Measurements from ENCODE around the gene NBAS. TPM values are rescaled to one million over a fixed set of nuclear protein-coding genes. Genes with fewer than 3 reads are reported as not detected.
"Not testable (repeated sequence)": the region's sequence is repeated elsewhere in the genome, so short reads cannot be mapped to it uniquely, and the experiment has no call there.

Gene NBAS
- total RNA-seq, 1 experiment from 2014 or later, result 35.5 TPM

DNA sequence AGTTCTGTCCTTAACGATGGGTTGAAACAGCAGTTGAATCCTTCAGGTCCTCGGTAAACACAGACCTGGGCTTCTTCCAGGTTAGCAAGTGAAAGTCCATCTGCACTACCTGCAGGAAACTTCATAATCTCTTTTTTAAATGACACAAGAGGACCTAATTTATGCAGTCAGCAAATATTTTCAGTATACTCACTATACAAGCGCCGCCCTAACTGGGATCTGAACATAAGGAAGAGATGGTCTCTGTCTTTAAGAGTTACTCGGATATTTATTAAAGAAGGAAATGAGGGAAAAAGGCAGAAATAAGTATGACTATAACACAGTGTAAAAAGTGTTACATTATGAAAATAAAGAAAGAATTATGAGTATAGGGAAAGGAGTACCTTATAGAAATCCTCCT is 103.3 kb downstream of the NBAS start:
- H3K36me3 ChIP-seq (replicated peaks; ENCODE audit: control insufficient read depth, insufficient read depth, low read length), result no peaks in the 10 kb centered on the region; the same call in 1 of the 2 replicates
- H3K4me3 ChIP-seq (ENCODE audit: insufficient read depth, low read depth, low read length), result no peak overlapping the region
- H3K27me3 ChIP-seq (ENCODE audit: control insufficient read depth, insufficient read depth, low read length), result no peaks in the 10 kb centered on the region
- no peak for DNase-seq

GRCh38 chr2:15456352-15456751 is 104.8 kb downstream of the NBAS start:
- no peak for DNase-seq
- H3K36me3 ChIP-seq (replicated peaks; ENCODE audit: control insufficient read depth, insufficient read depth, low read length), result no peaks in the 10 kb centered on the region; the same call in 1 of the 2 replicates

DNA sequence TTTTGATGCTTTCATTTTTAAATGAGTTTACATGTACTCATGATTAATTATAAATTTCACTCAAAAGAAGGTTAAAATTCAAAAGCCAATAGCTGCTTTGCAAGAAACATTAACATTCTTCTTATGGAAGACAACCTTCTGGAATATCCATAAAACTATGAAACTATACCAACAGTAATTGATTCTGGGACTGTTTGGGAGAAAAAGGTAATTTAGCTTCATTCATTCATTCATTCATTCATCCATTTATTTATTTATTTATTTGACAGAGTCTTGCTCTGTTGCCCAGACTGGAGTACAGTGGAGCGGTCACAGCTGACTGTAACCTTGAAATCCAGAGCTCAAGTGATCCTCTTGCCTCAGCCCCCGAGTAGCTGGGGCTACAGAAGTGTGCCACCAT is 110.3 kb downstream of the NBAS start:
- Histone ChIP-seq H3K36me3 (replicated peaks; ENCODE audit: control insufficient read depth, insufficient read depth, low read length) (no peaks in the 10 kb centered on the region), H3K4me3 (ENCODE audit: insufficient read depth, low read depth, low read length) (no peak overlapping the region), H3K27me3 (ENCODE audit: control insufficient read depth, insufficient read depth, low read length) (no peaks in the 10 kb centered on the region)
- DNase-seq, result no peak

More at GRCh38 chr2:15456352-15456751, 104.8 kb downstream of the NBAS start:
- Histone ChIP-seq H3K27me3 (ENCODE audit: control insufficient read depth, insufficient read depth, low read length) (no peaks in the 10 kb centered on the region), H3K4me3 (ENCODE audit: insufficient read depth, low read depth, low read length) (no peak overlapping the region)

- DNase-seq, result peak; percentile 22
- no peak overlapping the region for H3K4me3 ChIP-seq (ENCODE audit: insufficient read depth, low read depth, low read length)
- H3K36me3 ChIP-seq (replicated peaks; ENCODE audit: control insufficient read depth, insufficient read depth, low read length), result no peaks in the 10 kb centered on the region
- no peaks in the 10 kb centered on the region for H3K27me3 ChIP-seq (ENCODE audit: control insufficient read depth, insufficient read depth, low read length)
Measured at GRCh38 chr2:15449556-15450236, 111.4 kb downstream of the NBAS start.

GRCh38 chr2:15448250-15448839 is 112.8 kb downstream of the NBAS start:
- H3K4me3 ChIP-seq (ENCODE audit: insufficient read depth, low read depth, low read length), result no peak overlapping the region
- DNase-seq, result no peak

GRCh38 chr2:15447381-15447780 is 113.8 kb downstream of the NBAS start:
- no peaks in the 10 kb centered on the region for H3K36me3 ChIP-seq (replicated peaks; ENCODE audit: control insufficient read depth, insufficient read depth, low read length)
- DNase-seq, result no peak
- no peaks in the 10 kb centered on the region for H3K27me3 ChIP-seq (ENCODE audit: control insufficient read depth, insufficient read depth, low read length)
- no peak overlapping the region for H3K4me3 ChIP-seq (ENCODE audit: insufficient read depth, low read depth, low read length)

More at GRCh38 chr2:15448250-15448839, 112.8 kb downstream of the NBAS start:
- Histone ChIP-seq H3K27me3 (ENCODE audit: control insufficient read depth, insufficient read depth, low read length) (no peaks in the 10 kb centered on the region), H3K36me3 (replicated peaks; ENCODE audit: control insufficient read depth, insufficient read depth, low read length) (no peaks in the 10 kb centered on the region)

DNA sequence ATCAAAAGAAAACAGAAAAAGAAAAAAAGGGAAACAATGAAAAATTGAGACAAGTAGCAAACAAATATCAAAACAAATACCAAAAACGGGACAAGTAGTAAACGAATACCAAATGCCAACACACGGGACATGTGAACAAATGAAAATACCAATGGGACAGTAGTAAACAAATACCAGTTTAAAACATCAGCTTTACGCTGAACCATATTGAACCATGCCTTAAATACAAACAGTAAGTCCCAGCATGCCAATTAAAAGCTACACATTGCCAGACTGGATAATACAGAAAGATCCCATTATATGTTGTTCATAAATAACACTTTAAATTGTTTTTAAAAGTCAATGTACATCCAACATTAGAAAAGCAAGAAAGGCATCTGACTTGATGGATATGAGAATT is 114.2 kb downstream of the NBAS start:
- DNase-seq, result no peak
- Histone ChIP-seq H3K27me3 (ENCODE audit: control insufficient read depth, insufficient read depth, low read length) (no peaks in the 10 kb centered on the region), H3K36me3 (replicated peaks; ENCODE audit: control insufficient read depth, insufficient read depth, low read length) (no peaks in the 10 kb centered on the region), H3K4me3 (ENCODE audit: insufficient read depth, low read depth, low read length) (no peak overlapping the region)

DNA sequence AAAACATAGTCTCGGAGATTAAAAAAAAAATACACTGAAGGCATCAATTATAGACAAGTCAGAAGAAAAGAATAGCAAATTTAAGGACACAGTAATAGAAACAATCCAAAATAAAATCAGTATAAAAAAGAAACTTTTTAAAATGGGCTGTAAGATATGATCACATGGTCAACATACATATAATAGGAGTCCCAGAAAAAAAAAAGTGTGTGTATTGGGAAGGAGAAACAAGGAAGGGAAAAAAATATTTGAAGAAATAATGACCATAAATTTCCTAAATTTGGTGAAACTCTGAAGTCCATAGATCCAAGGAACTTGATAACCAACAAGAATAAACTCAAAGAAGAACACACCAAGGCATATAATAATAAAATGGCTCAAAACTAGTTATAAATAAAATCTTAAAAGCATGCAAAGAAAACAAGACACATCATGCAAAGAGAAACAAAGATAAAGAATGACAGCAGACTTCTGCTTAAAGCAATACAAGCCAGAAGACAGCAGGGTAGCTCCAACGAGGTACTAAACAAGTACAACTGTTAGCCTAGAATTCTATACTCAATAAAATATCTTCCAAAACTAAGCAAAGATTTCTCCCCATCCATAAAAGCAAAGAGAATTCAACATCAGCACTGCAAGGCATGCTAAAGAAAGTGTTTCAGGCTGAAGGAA is 115.1 kb downstream of the NBAS start:
- Histone ChIP-seq H3K4me3 (ENCODE audit: insufficient read depth, low read depth, low read length) (no peak overlapping the region), H3K27me3 (ENCODE audit: control insufficient read depth, insufficient read depth, low read length) (no peaks in the 10 kb centered on the region), H3K36me3 (replicated peaks; ENCODE audit: control insufficient read depth, insufficient read depth, low read length) (no peaks in the 10 kb centered on the region)
- no peak for DNase-seq

- peak overlapping the region; percentile 22; the same call in 1 of the 2 replicates for H3K4me3 ChIP-seq (ENCODE audit: insufficient read depth, low read depth, low read length)
- not testable (repeated sequence) for DNase-seq; H3K27me3 ChIP-seq (ENCODE audit: control insufficient read depth, insufficient read depth, low read length); H3K36me3 ChIP-seq (replicated peaks; ENCODE audit: control insufficient read depth, insufficient read depth, low read length)
Measured at GRCh38 chr2:15439768-15440524, 121.2 kb downstream of the NBAS start.

GRCh38 chr2:15439366-15439765 is 121.8 kb downstream of the NBAS start:
- H3K27me3 ChIP-seq (ENCODE audit: control insufficient read depth, insufficient read depth, low read length); DNase-seq; H3K36me3 ChIP-seq (replicated peaks; ENCODE audit: control insufficient read depth, insufficient read depth, low read length): not testable (repeated sequence)
- peak overlapping the region; percentile 22; the same call in 1 of the 2 replicates for H3K4me3 ChIP-seq (ENCODE audit: insufficient read depth, low read depth, low read length)

DNA sequence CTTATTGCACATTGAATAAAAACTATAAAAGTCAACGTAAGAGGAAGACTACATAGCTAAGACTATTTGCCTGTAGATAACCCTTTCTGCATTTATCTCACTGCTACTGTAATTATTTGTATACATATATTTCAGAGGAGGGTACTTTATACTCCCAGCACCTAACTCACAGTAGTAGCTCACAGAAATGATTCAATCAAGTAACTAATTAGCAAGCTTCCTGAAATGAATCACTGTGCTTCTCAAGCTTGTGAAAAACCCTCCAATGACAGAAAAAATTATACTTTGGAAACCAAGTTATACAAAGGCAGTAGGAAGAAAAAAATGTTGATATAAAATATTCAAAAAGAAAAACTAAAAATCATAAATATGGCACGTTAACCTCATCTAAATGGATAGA is 124.9 kb downstream of the NBAS start:
- Histone ChIP-seq H3K36me3 (replicated peaks; ENCODE audit: control insufficient read depth, insufficient read depth, low read length) (no peaks in the 10 kb centered on the region), H3K27me3 (ENCODE audit: control insufficient read depth, insufficient read depth, low read length) (no peaks in the 10 kb centered on the region), H3K4me3 (ENCODE audit: insufficient read depth, low read depth, low read length) (no peak overlapping the region)
- no peak for DNase-seq

DNA sequence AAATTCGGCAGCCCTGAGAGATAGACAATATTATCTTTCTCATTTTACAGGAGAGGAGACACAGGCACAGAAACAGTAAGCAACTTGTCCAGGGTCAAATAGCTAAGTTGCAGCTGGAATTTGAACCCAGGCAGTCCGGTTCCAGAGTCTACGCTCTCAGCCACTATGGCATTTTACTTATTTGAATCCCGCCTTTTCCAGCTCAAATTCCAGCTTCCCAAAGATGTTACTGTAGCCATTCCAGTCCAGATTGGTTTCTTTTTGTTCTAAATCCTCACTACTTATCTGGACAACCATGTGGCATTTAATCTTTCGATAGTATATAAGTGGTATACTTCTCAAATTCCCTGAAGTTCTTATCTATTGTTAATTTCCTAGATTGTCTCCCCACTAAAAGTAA is 125.7 kb downstream of the NBAS start:
- no peaks in the 10 kb centered on the region for H3K36me3 ChIP-seq (replicated peaks; ENCODE audit: control insufficient read depth, insufficient read depth, low read length)
- no peak for DNase-seq
- no peaks in the 10 kb centered on the region for H3K27me3 ChIP-seq (ENCODE audit: control insufficient read depth, insufficient read depth, low read length)
- no peak overlapping the region for H3K4me3 ChIP-seq (ENCODE audit: insufficient read depth, low read depth, low read length)

DNA sequence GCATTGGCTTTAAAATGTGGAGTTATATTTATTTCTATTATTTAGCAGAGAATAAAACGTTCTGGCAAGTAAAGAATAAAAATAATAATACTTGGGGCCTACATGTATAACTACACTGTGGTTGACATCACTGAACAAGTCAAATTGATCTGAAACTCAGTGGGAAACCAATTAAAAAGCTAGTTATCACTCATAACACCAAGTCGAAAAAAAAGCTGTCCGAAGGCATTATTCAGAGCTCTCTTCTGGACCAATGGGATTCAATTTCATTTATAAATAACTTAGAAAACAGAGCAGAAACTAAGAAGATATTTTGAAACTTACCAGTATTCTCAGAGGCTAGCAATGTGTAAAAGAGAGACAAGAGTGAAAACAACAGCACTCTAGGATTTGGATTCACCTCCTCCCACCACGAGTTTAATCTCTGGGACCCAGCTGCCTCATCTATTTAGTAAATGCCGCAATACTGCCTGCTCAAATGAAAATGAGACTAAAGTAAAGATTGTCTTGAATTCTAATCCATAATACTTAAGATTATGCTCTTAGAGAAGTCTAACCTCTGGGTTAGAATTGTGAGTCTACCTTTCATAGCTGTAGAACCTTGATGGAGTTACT is 128.4 kb downstream of the NBAS start:
- H3K4me3 ChIP-seq (ENCODE audit: insufficient read depth, low read depth, low read length), result no peak overlapping the region
- no peaks in the 10 kb centered on the region for H3K36me3 ChIP-seq (replicated peaks; ENCODE audit: control insufficient read depth, insufficient read depth, low read length)
- DNase-seq, result no peak

DNA sequence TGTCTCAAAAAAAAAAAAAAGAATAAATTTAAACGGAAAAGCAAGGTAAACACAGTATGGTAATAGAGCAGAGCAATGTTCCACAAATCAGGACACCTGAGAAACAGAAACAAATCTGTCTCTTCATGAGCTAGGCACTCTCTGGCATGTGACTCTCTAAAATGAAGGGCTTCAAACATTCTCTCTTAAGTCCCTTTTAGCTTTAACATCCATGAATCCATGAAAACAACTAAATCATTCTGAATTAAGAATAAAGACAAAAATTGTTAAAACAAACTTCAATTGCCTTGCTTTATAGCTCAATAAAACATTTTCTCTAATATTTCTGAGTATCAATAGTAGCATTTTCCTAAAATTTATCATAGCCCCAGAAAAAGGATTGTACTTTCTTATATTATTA is 132.1 kb downstream of the NBAS start:
- Histone ChIP-seq H3K36me3 (replicated peaks; ENCODE audit: control insufficient read depth, insufficient read depth, low read length) (no peaks in the 10 kb centered on the region), H3K27me3 (ENCODE audit: control insufficient read depth, insufficient read depth, low read length) (no peaks in the 10 kb centered on the region), H3K4me3 (ENCODE audit: insufficient read depth, low read depth, low read length) (no peak overlapping the region)
- no peak for DNase-seq

More for the DNA sequence above, 128.4 kb downstream of the NBAS start:
- H3K27me3 ChIP-seq (ENCODE audit: control insufficient read depth, insufficient read depth, low read length), result no peaks in the 10 kb centered on the region

Data from H7 (cell line).